GM21723 (cell line): ENCODE results near the gene PDZRN4.
"Not testable (repeated sequence)": the region's sequence is repeated elsewhere in the genome, so short reads cannot be mapped to it uniquely, and the experiment has no call there.

Source experiments
- ATAC-seq: cut with Tn5 transposase; IDR thresholded peaks from one replicate; pipeline ENCODE4 v1.9.1; 2021; ENCODE audit warnings: mild to moderate bottlenecking, moderate library complexity; ENCODE audit not compliant: unreplicated experiment

Gene PDZRN4

GRCh38 chr12:41504976-41505375 lies 316.9 kb downstream of the PDZRN4 start:
- no peak for ATAC-seq

DNA sequence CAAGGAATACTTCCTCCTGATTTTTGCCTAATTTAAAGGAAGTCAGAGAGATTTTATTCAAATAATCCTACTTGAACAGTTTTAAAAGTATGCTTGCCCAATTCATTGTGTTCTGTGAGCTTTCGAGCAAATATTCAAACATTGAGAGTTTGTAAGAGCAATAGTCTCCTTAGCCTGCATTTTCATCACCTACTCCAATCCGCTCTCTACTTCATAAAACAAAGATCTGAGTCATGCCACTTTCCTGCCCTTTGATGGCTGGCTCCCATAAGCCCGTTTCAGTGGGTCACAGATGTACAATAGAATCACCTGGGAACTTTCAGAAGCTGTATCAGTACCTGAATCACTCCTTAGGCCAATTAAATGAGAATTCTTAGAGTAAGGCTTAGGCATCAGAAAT lies 319.2 kb downstream of the PDZRN4 start:
- ATAC-seq: no peak

- ATAC-seq: no peak
These were observed 321.3 kb downstream of the PDZRN4 start for GRCh38 chr12:41509271-41510055.

DNA sequence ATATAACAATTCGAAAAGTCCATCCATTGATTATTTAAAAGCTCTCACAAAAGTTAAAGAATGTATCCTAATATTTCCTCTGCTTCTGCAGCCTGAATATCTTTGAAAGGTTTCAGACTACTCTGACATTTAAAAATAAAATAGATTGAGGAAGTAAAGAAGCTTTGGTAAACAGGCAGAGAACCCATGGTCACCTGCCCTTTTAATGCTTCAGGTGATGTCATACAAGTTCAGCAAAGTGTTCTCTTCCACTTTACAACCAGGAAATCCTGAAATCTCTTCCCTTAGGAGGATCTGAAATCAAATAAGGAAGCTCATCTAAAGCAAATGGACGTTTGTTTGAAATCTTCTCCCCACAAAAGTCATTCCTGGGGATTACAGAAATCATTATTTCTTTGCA lies 322.4 kb downstream of the PDZRN4 start:
- ATAC-seq: no peak

DNA sequence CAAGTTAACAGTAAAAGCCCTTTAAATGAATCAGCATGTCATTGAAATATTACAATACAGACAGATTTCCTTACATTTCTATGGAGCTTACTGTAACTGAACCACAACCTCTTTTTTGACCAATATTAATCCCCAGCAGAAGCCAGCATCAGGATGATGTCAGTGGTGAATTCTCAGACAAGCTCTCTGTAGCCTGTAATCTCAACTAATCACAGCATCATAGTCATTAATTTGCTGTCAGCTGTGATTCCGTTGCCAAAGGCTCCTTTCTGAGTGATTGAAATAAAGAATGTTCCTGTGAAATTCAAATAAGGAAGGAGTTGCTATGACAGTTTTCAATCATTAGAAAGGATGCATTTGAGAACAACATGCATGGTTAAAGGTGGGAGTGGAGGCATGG lies 323.1 kb downstream of the PDZRN4 start:
- ATAC-seq: no peak

GRCh38 chr12:41512497-41512896 lies 324.4 kb downstream of the PDZRN4 start:
- ATAC-seq: no peak

DNA sequence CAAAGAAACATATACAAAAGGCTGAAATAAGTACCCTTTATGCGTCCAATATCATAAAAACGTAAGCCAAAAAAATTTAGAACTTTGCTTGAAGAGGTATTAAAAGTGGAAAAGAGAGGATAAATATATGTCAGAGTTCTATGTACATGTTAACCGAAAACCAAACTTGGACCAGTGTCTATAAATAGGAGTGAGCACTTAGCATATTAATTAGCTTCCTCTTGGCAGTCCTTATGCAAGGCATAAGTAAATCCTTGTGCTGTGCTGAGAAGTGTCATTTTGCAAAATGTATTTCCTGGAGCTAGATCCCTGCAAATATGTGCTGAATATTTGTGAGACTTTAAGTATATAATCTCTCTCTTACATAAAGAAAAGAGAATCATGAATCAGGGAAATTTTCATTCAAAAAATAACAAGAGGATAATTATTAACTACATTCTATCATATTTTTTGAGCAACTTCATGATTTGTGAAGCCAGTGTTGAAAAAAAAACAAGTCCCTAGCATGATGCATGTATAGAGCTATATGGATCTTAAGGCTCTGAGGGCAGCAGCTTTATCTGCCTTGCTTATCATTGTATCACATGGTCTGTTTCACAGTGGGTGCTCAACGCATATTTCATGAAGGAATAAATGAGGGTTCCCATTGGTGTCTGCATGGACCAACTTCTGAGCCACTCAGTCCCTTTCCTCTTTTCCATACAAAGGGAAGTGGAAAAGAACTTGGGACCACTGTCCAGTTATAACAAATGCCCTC lies 326.1 kb downstream of the PDZRN4 start:
- ATAC-seq: no peak

DNA sequence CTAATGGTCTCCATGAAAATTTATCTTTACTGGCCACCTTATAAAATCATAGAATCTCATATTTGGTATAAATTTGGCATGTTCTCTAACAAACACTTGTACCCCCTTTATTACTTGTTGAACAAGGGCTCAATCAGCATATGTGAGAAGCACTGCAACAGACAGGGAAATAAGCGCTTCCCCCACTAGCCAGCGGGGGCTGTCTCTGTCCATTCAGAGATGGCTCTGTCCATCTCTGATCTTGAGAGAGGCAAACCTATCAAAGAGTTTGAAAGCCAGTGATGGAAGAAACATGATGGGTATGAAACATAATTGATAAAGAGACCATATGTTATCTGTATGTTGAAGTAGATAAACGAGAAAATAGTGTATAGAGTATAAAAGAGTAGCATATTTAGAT lies 326.8 kb downstream of the PDZRN4 start:
- ATAC-seq: no peak

GRCh38 chr12:41515953-41516352 lies 327.8 kb downstream of the PDZRN4 start:
- ATAC-seq: no peak

- no peak for ATAC-seq
These were observed 332.7 kb downstream of the PDZRN4 start for GRCh38 chr12:41520869-41521268.

DNA sequence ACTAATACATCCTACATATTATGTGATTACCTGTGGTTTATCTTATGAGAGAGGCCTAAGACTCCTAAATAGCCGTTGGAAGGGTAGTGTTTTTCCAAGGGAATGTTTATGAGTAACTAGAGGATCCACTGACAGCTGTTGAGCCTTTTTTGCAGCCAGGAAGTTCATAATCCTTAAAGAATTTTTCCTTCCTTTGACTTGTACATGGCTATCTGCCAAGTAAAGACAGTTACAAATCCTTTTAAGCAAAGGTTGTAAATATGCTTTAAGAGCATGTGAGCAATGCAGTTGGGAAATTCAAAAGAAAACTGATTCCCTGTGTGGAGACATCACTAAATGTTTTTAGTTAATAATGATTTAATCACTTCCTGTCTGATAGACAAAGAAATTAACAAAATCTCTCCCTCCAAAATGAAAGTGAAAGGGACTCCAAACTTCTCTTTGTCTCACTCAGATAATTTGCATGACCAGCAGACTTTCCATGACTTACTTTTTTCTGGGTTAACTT lies 333.8 kb downstream of the PDZRN4 start:
- ATAC-seq: peak; percentile 71

DNA sequence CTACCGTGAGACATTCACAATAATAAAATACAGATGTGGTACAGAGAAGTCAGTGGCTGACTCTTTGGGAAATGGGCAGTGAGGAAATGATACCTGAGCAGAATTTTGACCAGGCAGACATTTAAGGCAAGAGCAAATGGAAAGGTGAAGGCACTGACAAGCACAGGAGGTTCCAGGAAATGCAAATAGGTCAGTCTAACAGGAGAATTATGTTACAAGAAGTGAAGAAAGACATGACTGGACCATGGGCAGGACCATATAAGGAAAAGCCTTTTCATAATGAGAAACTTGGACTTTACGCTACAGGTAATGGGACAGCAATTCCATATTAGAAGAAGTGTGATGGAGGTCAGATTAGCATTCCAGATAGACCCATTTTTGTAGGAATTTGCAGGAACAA lies 338.9 kb downstream of the PDZRN4 start:
- ATAC-seq: no peak

- no peak for ATAC-seq
These were observed 339.5 kb downstream of the PDZRN4 start for GRCh38 chr12:41527534-41528116.

DNA sequence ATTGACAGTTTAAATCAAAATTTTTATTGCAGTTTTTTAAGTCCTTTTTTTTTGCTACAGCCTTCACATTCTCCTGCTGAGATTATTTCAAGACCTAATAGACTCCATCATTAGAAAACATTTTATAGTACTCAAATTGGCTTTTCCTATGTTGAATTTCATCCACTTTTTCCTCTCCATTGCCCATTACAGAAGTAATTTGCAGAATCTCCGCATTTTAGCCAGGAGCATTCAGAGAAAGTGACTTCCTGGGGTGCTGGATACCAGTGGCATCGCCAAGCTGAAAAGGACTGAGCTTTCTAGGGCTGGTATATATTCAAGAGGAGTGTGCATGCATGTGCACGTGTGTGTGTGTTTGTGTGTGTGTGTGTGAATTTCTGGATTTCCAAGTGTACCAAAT lies 340.8 kb downstream of the PDZRN4 start:
- ATAC-seq: no peak

GRCh38 chr12:41530441-41530840 lies 342.3 kb downstream of the PDZRN4 start:
- no peak for ATAC-seq

GRCh38 chr12:41531147-41531829 lies 343.2 kb downstream of the PDZRN4 start:
- ATAC-seq: no peak

DNA sequence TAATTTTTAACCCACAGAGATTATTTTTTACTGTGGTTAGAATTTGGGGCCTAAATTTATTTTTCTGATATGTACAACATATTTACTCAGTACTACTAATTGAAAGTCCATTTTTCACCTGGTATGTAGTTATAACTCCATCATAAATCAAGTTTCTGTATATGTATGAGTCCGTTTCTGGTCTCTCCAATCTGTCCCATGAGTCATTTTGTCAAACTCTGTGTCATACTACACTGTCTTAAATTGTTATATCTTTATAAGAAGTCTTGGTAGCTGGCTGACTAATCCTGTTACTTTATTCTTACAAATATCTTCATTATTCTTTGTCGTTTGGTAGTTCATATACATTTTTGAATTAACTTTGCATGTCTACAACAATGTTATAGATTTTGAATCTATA lies 344.0 kb downstream of the PDZRN4 start:
- no peak for ATAC-seq

- no peak for ATAC-seq
These were observed 348.8 kb downstream of the PDZRN4 start for GRCh38 chr12:41536813-41537490.

- no peak for ATAC-seq
These were observed 349.4 kb downstream of the PDZRN4 start for GRCh38 chr12:41537522-41537921.

GRCh38 chr12:41545761-41546160 lies 357.6 kb downstream of the PDZRN4 start:
- ATAC-seq: no peak

DNA sequence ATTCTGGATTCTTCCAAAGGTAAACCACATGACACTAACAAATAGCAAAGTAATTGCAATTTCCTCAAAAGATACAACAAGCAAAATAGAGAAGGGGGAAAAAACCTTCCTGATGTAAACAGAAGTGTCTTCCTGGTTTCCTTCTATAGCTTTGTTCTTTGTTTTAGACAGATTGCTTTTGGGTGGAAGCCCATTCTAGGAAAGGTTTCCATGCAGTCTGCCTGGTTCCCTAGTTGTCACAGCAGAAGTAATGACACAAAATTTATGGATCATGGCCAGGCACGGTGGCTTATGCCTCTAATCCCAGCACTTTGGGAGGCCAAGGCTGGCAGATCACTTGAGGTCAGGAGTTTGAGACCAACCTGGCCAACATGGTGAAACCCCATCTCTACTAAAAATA lies 359.0 kb downstream of the PDZRN4 start:
- ATAC-seq: not testable (repeated sequence)
